ENCODE measurements around the gene PROM1. TPM values are rescaled to one million over a fixed set of nuclear protein-coding genes. Genes with fewer than 3 reads are reported as not detected.

PROM1 gene
- 2.9 TPM for total RNA-seq
- not detected for polyA plus RNA-seq

- Mint-ChIP-seq H3K36me3 (no peaks in the 10 kb centered on the region), H3K27me3 (peaks cover 74% of the 10 kb centered on the region), H3K27ac (no peak within 1 kb of the TSS), H3K9me3 (peaks cover 0 to 2% (median 0%) of the 10 kb centered on the region in 7 donors), H3K4me1 (peaks cover 0 to 18% (median 6%) of the 10 kb centered on the region in 4 donors), H3K4me3 (peak within 1 kb of the TSS; percentile 45 to 82 (median 58))
- Histone ChIP-seq H3K4me3 (ENCODE audit: low read depth, low read length) (no peak within 1 kb of the TSS), H3K36me3 (ENCODE audit: control insufficient read depth, insufficient read depth, low read length) (no peaks in the 10 kb centered on the region), H3K9me3 (ENCODE audit: control insufficient read depth in 2 of 2, low read length in 2 of 2) (no peaks in the 10 kb centered on the region), H3K27ac (ENCODE audit: insufficient read depth, low read length, poor library complexity, severe bottlenecking) (no peak within 1 kb of the TSS), H3K4me1 (ENCODE audit: control insufficient read depth, insufficient read depth, low read length, poor library complexity, severe bottlenecking) (peaks cover 20% of the 10 kb centered on the region), H3K27me3 (ENCODE audit: control insufficient read depth, insufficient read depth, low read length) (peaks cover 31% of the 10 kb centered on the region)
- DNase-seq (no peak), ATAC-seq (ENCODE audit: low read depth in 2 of 2) (no peak)
Measured at GRCh38 chr4:16083241-16084191, at the start of gene PROM1. Gene PROM1, minus strand, starts transcription at chr4:16084023. Its CDS starts 8,117 bp downstream, at chr4:16075906.

- H3K4me3 Mint-ChIP-seq: no peak overlapping the region
- peak overlapping the region in 1 of 3 donors; percentile 50 for H3K27ac Mint-ChIP-seq
- Histone ChIP-seq H3K4me1 (ENCODE audit: control insufficient read depth, insufficient read depth, low read length, poor library complexity, severe bottlenecking) (no peaks in the 10 kb centered on the region), H3K27ac (ENCODE audit: insufficient read depth, low read length, poor library complexity, severe bottlenecking) (no peak overlapping the region), H3K9me3 (ENCODE audit: control insufficient read depth in 2 of 2, low read length in 2 of 2) (no peaks in the 10 kb centered on the region), H3K4me3 (ENCODE audit: low read depth, low read length) (no peak overlapping the region), H3K27me3 (ENCODE audit: control insufficient read depth, insufficient read depth, low read length) (peaks cover 5% of the 10 kb centered on the region), H3K36me3 (ENCODE audit: control insufficient read depth, insufficient read depth, low read length) (no peaks in the 10 kb centered on the region)
- no peaks in the 10 kb centered on the region for H3K36me3 Mint-ChIP-seq
- H3K4me1 Mint-ChIP-seq: no peaks in the 10 kb centered on the region
- ATAC-seq (ENCODE audit: low read depth in 2 of 2) (no peak), DNase-seq (no peak)
- H3K27me3 Mint-ChIP-seq: peaks cover 5% of the 10 kb centered on the region
- H3K9me3 Mint-ChIP-seq: peaks cover 0 to 2% (median 0%) of the 10 kb centered on the region in 7 donors
Measured at GRCh38 chr4:16133406-16133805, 49.6 kb upstream of the PROM1 start.

- no peak overlapping the region for H3K27ac Mint-ChIP-seq
- no peak overlapping the region for H3K4me3 Mint-ChIP-seq
- H3K27me3 Mint-ChIP-seq: no peaks in the 10 kb centered on the region
- ATAC-seq (ENCODE audit: low read depth in 2 of 2) (no peak), DNase-seq (no peak)
- H3K36me3 Mint-ChIP-seq: no peaks in the 10 kb centered on the region
- Histone ChIP-seq H3K36me3 (ENCODE audit: control insufficient read depth, insufficient read depth, low read length) (no peaks in the 10 kb centered on the region), H3K4me3 (ENCODE audit: low read depth, low read length) (no peak overlapping the region), H3K4me1 (ENCODE audit: control insufficient read depth, insufficient read depth, low read length, poor library complexity, severe bottlenecking) (no peaks in the 10 kb centered on the region), H3K27ac (ENCODE audit: insufficient read depth, low read length, poor library complexity, severe bottlenecking) (no peak overlapping the region), H3K9me3 (ENCODE audit: control insufficient read depth in 2 of 2, low read length in 2 of 2) (no peaks in the 10 kb centered on the region), H3K27me3 (ENCODE audit: control insufficient read depth, insufficient read depth, low read length) (peaks cover 2% of the 10 kb centered on the region)
- no peaks in the 10 kb centered on the region for H3K4me1 Mint-ChIP-seq
- H3K9me3 Mint-ChIP-seq: peaks cover 0 to 2% (median 0%) of the 10 kb centered on the region in 7 donors
Measured at GRCh38 chr4:16131293-16131692, 47.5 kb upstream of the PROM1 start.

- DNase-seq (no peak), ATAC-seq (ENCODE audit: low read depth in 2 of 2) (no peak)
- Histone ChIP-seq H3K4me1 (ENCODE audit: control insufficient read depth, insufficient read depth, low read length, poor library complexity, severe bottlenecking) (no peaks in the 10 kb centered on the region), H3K27me3 (ENCODE audit: control insufficient read depth, insufficient read depth, low read length) (no peaks in the 10 kb centered on the region), H3K27ac (ENCODE audit: insufficient read depth, low read length, poor library complexity, severe bottlenecking) (no peak overlapping the region), H3K9me3 (ENCODE audit: control insufficient read depth in 2 of 2, low read length in 2 of 2) (no peaks in the 10 kb centered on the region), H3K4me3 (ENCODE audit: low read depth, low read length) (no peak overlapping the region), H3K36me3 (ENCODE audit: control insufficient read depth, insufficient read depth, low read length) (no peaks in the 10 kb centered on the region)
- Mint-ChIP-seq H3K27me3 (no peaks in the 10 kb centered on the region), H3K9me3 (peaks cover 0 to 2% (median 0%) of the 10 kb centered on the region in 7 donors), H3K36me3 (no peaks in the 10 kb centered on the region), H3K4me3 (no peak overlapping the region), H3K4me1 (peaks cover 0 to 2% (median 0%) of the 10 kb centered on the region in 4 donors), H3K27ac (no peak overlapping the region)
Measured at GRCh38 chr4:16129336-16129735, 45.5 kb upstream of the PROM1 start.

- no peaks in the 10 kb centered on the region for H3K9me3 ChIP-seq (ENCODE audit: control insufficient read depth in 2 of 2, low read length in 2 of 2)
- DNase-seq (no peak), ATAC-seq (ENCODE audit: low read depth in 2 of 2) (no peak)
- H3K27me3 ChIP-seq (ENCODE audit: control insufficient read depth, insufficient read depth, low read length): no peaks in the 10 kb centered on the region
- peaks cover 12% of the 10 kb centered on the region for H3K4me1 ChIP-seq (ENCODE audit: control insufficient read depth, insufficient read depth, low read length, poor library complexity, severe bottlenecking)
- no peak overlapping the region for H3K27ac ChIP-seq (ENCODE audit: insufficient read depth, low read length, poor library complexity, severe bottlenecking)
- H3K27ac Mint-ChIP-seq: no peak overlapping the region
- H3K36me3 ChIP-seq (ENCODE audit: control insufficient read depth, insufficient read depth, low read length): no peaks in the 10 kb centered on the region
- no peak overlapping the region for H3K4me3 Mint-ChIP-seq
- H3K27me3 Mint-ChIP-seq: no peaks in the 10 kb centered on the region
- H3K4me1 Mint-ChIP-seq: peaks cover 5 to 24% (median 11%) of the 10 kb centered on the region in 4 donors
- H3K36me3 Mint-ChIP-seq: no peaks in the 10 kb centered on the region
- no peak overlapping the region for H3K4me3 ChIP-seq (ENCODE audit: low read depth, low read length)
- H3K9me3 Mint-ChIP-seq: peaks cover 0 to 2% (median 0%) of the 10 kb centered on the region in 7 donors
Measured at GRCh38 chr4:16126714-16127113, 42.9 kb upstream of the PROM1 start.

GRCh38 chr4:16125571-16126445, 42.0 kb upstream of the PROM1 start:
- Histone ChIP-seq H3K36me3 (ENCODE audit: control insufficient read depth, insufficient read depth, low read length) (no peaks in the 10 kb centered on the region), H3K9me3 (ENCODE audit: control insufficient read depth in 2 of 2, low read length in 2 of 2) (no peaks in the 10 kb centered on the region), H3K27ac (ENCODE audit: insufficient read depth, low read length, poor library complexity, severe bottlenecking) (no peak overlapping the region), H3K4me3 (ENCODE audit: low read depth, low read length) (no peak overlapping the region), H3K4me1 (ENCODE audit: control insufficient read depth, insufficient read depth, low read length, poor library complexity, severe bottlenecking) (peaks cover 12% of the 10 kb centered on the region), H3K27me3 (ENCODE audit: control insufficient read depth, insufficient read depth, low read length) (no peaks in the 10 kb centered on the region)
- Mint-ChIP-seq H3K27me3 (no peaks in the 10 kb centered on the region), H3K4me1 (peaks cover 5 to 30% (median 12%) of the 10 kb centered on the region in 4 donors), H3K4me3 (no peak overlapping the region), H3K27ac (peak overlapping the region in 2 of 3 donors; percentile 70 to 72), H3K9me3 (peaks cover 0 to 2% (median 0%) of the 10 kb centered on the region in 7 donors), H3K36me3 (no peaks in the 10 kb centered on the region)
- DNase-seq (no peak), ATAC-seq (ENCODE audit: low read depth in 2 of 2) (no peak)

GRCh38 chr4:16124232-16124631, 40.4 kb upstream of the PROM1 start:
- Histone ChIP-seq H3K9me3 (ENCODE audit: control insufficient read depth in 2 of 2, low read length in 2 of 2) (no peaks in the 10 kb centered on the region), H3K27ac (ENCODE audit: insufficient read depth, low read length, poor library complexity, severe bottlenecking) (no peak overlapping the region), H3K36me3 (ENCODE audit: control insufficient read depth, insufficient read depth, low read length) (no peaks in the 10 kb centered on the region), H3K27me3 (ENCODE audit: control insufficient read depth, insufficient read depth, low read length) (no peaks in the 10 kb centered on the region), H3K4me3 (ENCODE audit: low read depth, low read length) (no peak overlapping the region), H3K4me1 (ENCODE audit: control insufficient read depth, insufficient read depth, low read length, poor library complexity, severe bottlenecking) (peaks cover 12% of the 10 kb centered on the region)
- DNase-seq (no peak), ATAC-seq (ENCODE audit: low read depth in 2 of 2) (no peak)
- Mint-ChIP-seq H3K27me3 (peaks cover 4% of the 10 kb centered on the region), H3K4me1 (peaks cover 9 to 32% (median 14%) of the 10 kb centered on the region in 4 donors), H3K36me3 (no peaks in the 10 kb centered on the region), H3K4me3 (no peak overlapping the region), H3K27ac (no peak overlapping the region), H3K9me3 (no peaks in the 10 kb centered on the region)

All from CD4-positive, CD25-positive, alpha-beta regulatory T cell (primary cell).